ENCODE results near the gene ZSWIM4.

The ZSWIM4 gene

GRCh38 chr19:13880059-13881043 lies 85.1 kb downstream of the ZSWIM4 start:
- peak; percentile 96 for DNase-seq

- peak; percentile 53 for DNase-seq
These were observed 86.0 kb downstream of the ZSWIM4 start for GRCh38 chr19:13881251-13881691.
